Left ventricle myocardium inferior (tissue), 1 donor: ENCODE measurements around the gene PLXND1. TPM values are rescaled to one million over a fixed set of nuclear protein-coding genes. Genes with fewer than 3 reads are reported as not detected.

Experiments
- DNase-seq: peaks from one replicate; pipeline ENCODE4 v3.0.0-alpha.2; 2020
- H3K27ac ChIP-seq: fragments of 200-600 bp; replicated peaks from 2 replicates; pipeline ENCODE4 v1.8.0; 2021
- H3K27me3 ChIP-seq: fragments of 200-600 bp; 2 replicates; pipeline ENCODE4 v1.8.0; 2021; ENCODE audit warnings: low read depth
- H3K36me3 ChIP-seq: fragments of 200-600 bp; 2 replicates; pipeline ENCODE4 v1.8.0; 2021
- H3K4me1 ChIP-seq: fragments of 200-600 bp; 2 replicates; pipeline ENCODE4 v1.8.0; 2021
- H3K4me3 ChIP-seq: fragments of 200-600 bp; 2 replicates; pipeline ENCODE4 v1.8.0; 2021; ENCODE audit warnings: mild to moderate bottlenecking, moderate library complexity
- H3K9me3 ChIP-seq: fragments of 200-600 bp; replicated peaks from 2 replicates; pipeline ENCODE4 v1.8.0; 2021
- intact Hi-C: fragments of 100-400 bp; cut with micrococcal nuclease; formaldehyde crosslinking; loops from one replicate; pipeline ENCODE4 v1.11.0; 2022
- total RNA-seq: library from RNA; stranded (reverse); fragmentation: NEBNext Ultra II Directional; extraction: Animal tissue kit (Norgen Biotek cat#: 25700); gene quantifications from one replicate; pipeline ENCODE4 v1.2.1, GENCODE V29; 2021
- TF ChIP-seq, protein P1 (sequence below): fragments of 200-600 bp; IDR thresholded peaks from 2 replicates; pipeline ENCODE4 v1.8.0; 2021; ENCODE audit warnings: antibody characterized with exemption, mild to moderate bottlenecking, borderline replicate concordance
- donor health status: DM: no; HTN: yes; CAD: no; lungs with severe emphysema.

PLXND1 gene
- total RNA-seq, 1 donor from 2014 or later: 45.5 TPM

DNA sequence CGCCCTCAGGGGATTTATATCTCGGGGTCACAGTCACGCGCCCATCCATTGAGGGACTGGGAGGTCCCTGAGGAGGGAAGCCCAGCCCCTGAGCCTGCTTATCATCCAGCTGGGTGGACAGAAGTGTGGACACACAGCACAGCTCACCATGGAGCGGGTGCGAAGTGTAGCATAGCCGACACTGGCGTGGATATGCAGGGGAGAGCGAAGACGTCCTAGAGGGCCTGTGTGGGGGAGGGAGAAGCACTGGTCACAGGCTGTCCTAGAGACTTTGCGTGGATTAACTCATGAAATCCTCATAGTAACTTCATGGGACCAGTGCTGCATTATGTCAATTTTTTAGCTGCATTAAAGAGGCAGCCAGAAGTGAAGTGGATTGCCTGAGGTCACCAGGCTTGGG is 26.1 kb upstream of the PLXND1 start:
- intact Hi-C loops: no loop called here
- no peaks in the 10 kb centered on the region for H3K36me3 ChIP-seq
- H3K4me1 ChIP-seq: peaks cover 11% of the 10 kb centered on the region
- DNase-seq: no peak
- no peak overlapping the region for H3K4me3 ChIP-seq
- H3K27me3 ChIP-seq: no peaks in the 10 kb centered on the region
- H3K27ac ChIP-seq: no peak overlapping the region
- H3K9me3 ChIP-seq: peaks cover 7% of the 10 kb centered on the region
- TF ChIP-seq, protein P1, sequence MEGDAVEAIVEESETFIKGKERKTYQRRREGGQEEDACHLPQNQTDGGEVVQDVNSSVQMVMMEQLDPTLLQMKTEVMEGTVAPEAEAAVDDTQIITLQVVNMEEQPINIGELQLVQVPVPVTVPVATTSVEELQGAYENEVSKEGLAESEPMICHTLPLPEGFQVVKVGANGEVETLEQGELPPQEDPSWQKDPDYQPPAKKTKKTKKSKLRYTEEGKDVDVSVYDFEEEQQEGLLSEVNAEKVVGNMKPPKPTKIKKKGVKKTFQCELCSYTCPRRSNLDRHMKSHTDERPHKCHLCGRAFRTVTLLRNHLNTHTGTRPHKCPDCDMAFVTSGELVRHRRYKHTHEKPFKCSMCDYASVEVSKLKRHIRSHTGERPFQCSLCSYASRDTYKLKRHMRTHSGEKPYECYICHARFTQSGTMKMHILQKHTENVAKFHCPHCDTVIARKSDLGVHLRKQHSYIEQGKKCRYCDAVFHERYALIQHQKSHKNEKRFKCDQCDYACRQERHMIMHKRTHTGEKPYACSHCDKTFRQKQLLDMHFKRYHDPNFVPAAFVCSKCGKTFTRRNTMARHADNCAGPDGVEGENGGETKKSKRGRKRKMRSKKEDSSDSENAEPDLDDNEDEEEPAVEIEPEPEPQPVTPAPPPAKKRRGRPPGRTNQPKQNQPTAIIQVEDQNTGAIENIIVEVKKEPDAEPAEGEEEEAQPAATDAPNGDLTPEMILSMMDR: no peak

DNA sequence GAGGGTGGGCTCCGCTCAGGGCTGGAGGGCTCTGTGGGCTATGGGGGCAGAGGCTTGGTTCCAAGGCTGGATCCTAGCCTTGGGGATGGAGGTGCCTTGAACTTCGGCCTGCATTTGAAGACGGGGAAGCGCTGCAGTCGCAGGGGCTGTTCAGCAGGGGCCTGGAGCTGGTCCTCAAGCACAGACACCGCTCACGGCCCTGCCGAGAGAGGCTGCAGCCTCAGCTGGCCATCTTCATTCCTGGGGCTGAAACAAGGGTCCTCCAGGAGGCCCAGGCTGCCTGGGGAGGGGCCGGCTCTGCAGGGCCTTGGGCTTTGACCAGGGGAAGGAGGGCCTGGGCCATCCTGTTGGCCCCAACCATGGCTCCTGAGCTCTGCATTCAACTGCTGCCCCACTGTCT is 25.6 kb upstream of the PLXND1 start:
- H3K4me1 ChIP-seq: peaks cover 16% of the 10 kb centered on the region
- no peak overlapping the region for H3K27ac ChIP-seq
- TF ChIP-seq, protein P1: no peak
- H3K36me3 ChIP-seq: no peaks in the 10 kb centered on the region
- H3K27me3 ChIP-seq: no peaks in the 10 kb centered on the region
- H3K9me3 ChIP-seq: peaks cover 7% of the 10 kb centered on the region
- no peak overlapping the region for H3K4me3 ChIP-seq
- intact Hi-C loops: no loop called here
- no peak for DNase-seq

DNA sequence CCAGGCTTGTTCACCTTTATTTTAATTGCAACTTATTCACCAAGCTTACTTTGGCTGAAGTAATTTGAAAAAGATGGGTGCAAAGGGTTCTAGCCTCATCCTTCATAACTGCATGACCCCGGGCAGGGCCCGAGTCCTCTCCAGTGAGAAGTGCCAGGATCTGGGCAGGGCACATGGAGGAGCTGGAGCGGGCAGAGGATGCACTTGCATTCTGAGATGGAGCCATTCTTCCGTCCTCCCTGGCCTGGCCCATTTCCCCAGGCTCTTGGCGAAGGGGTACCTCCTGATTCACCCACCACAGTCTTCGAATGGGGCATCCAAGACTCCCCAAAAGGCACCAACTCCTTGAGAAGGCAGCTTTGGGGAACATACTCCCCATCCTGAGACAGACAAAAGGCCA is 22.5 kb upstream of the PLXND1 start:
- Histone ChIP-seq H3K9me3 (no peaks in the 10 kb centered on the region), H3K27me3 (no peaks in the 10 kb centered on the region), H3K36me3 (no peaks in the 10 kb centered on the region), H3K4me1 (peaks cover 46% of the 10 kb centered on the region), H3K4me3 (no peak overlapping the region), H3K27ac (peak overlapping the region; percentile 99)
- TF ChIP-seq, protein P1: no peak
- intact Hi-C loops: no loop called here
- DNase-seq: no peak

DNA sequence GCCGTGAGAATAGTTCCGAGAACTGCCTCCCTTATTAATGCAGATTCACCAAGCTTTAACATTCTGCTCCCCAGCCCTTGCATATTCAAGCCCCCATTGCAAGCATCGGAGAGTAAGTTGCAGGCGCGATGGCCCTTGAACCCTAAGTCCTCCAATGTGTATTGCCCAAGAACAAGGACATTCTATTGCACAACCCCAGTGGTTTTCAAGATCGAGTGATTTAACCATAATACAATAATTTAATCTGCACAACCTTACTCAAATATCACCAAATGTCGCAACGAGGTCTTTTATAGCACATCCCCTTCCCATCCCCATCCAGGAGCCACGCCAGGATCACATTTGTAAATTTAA is 21.7 kb upstream of the PLXND1 start:
- no peak for DNase-seq
- no peaks in the 10 kb centered on the region for H3K36me3 ChIP-seq
- TF ChIP-seq, protein P1: no peak
- H3K27me3 ChIP-seq: no peaks in the 10 kb centered on the region
- H3K4me3 ChIP-seq: peak overlapping the region; percentile 73
- H3K9me3 ChIP-seq: no peaks in the 10 kb centered on the region
- peak overlapping the region; percentile 99 for H3K27ac ChIP-seq
- intact Hi-C loops: no loop called here
- H3K4me1 ChIP-seq: peaks cover 55% of the 10 kb centered on the region

DNA sequence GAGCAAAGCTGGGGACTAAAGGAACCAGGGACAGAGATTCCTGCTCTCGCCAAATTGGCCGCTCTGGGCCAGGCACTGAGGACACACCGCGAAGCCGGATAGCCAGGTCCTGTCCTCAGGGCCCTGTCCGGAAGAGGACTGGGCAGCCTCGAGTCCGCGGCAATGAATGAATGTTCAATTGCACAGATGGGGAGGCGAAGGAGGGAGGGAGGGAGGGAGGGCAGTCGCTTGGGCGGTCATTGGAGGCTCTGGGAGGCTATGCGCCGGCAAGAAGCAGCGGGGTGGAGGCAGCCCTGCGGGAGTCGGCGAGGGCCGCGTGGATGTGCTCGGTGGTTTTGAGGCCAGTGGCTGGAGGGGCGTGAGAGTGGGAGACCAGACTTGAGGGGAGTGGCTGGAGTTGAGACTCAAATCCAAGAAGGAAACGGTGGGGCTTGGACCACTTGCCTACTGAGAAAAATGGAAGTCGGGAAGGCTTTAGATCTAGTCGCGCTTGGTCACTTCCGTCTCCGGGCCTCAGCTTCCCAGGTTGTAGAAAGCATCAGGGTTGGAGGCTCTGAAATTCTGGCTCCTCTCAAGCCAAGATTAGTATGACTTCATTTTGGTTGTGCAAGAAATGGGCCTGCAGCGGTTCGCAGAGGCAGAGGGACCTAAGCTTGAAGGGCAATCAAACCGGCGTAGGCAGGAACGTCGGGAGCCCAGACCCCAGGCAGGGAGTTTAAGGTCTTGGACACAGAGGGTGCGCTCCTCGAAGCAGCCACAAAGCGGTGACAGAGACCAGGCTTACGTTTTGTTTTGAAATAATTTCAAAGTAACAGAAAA is 21.1 kb upstream of the PLXND1 start:
- intact Hi-C loops: no loop called here
- peak; percentile 66 for DNase-seq
- H3K4me1 ChIP-seq: peaks cover 61% of the 10 kb centered on the region
- H3K27ac ChIP-seq: peak overlapping the region; percentile 99
- H3K9me3 ChIP-seq: no peaks in the 10 kb centered on the region
- no peaks in the 10 kb centered on the region for H3K27me3 ChIP-seq
- peak overlapping the region; percentile 73 for H3K4me3 ChIP-seq
- TF ChIP-seq, protein P1: peak; percentile 89
- no peaks in the 10 kb centered on the region for H3K36me3 ChIP-seq
